HL-60 (cell line): ENCODE results near the gene HOXA11.

Experiments
- POLR2AphosphoS5 ChIP-seq: IDR thresholded peaks from 2 replicates; pipeline ENCODE4 v1.6.1; 2012; ENCODE audit warnings: low read depth
- TF ChIP-seq, protein P1 (sequence below): IDR thresholded peaks from one replicate; pipeline ENCODE4 v1.5.1; 2011; ENCODE audit warnings: low read length, control low read depth, inconsistent platforms; ENCODE audit not compliant: insufficient read depth

GRCh38 chr7:27171637-27172314 is 13.3 kb downstream of the HOXA11 start:
- TF ChIP-seq, protein P1, sequence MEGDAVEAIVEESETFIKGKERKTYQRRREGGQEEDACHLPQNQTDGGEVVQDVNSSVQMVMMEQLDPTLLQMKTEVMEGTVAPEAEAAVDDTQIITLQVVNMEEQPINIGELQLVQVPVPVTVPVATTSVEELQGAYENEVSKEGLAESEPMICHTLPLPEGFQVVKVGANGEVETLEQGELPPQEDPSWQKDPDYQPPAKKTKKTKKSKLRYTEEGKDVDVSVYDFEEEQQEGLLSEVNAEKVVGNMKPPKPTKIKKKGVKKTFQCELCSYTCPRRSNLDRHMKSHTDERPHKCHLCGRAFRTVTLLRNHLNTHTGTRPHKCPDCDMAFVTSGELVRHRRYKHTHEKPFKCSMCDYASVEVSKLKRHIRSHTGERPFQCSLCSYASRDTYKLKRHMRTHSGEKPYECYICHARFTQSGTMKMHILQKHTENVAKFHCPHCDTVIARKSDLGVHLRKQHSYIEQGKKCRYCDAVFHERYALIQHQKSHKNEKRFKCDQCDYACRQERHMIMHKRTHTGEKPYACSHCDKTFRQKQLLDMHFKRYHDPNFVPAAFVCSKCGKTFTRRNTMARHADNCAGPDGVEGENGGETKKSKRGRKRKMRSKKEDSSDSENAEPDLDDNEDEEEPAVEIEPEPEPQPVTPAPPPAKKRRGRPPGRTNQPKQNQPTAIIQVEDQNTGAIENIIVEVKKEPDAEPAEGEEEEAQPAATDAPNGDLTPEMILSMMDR: no peak
- TF ChIP-seq POLR2AphosphoS5: no peak
